Body of pancreas (tissue), 4 donors: Measurements from ENCODE around the gene HNRNPA3. TPM values are rescaled to one million over a fixed set of nuclear protein-coding genes. Genes with fewer than 3 reads are reported as not detected.

Source experiments
- ATAC-seq: fragments of 150-250 bp; one replicate; pipeline ENCODE4 v1.9.1; 2016
- DNase-seq, 4 donors: peaks; one replicate each; pipeline ENCODE4 v3.0.0-alpha.2; 2019
- H3K27ac ChIP-seq, 4 donors: fragments of 200-600 bp; sonication (generic); 1 replicate in 3 of 4; 2 replicates in 1 of 4; pipeline versions ENCODE4 v1.5.1 to v1.6.1; 2016 to 2019; ENCODE audit warnings: mild to moderate bottlenecking in 1 of 4, mixed read lengths in 1 of 4, moderate library complexity in 1 of 4
- H3K27me3 ChIP-seq, 2 donors: fragments of 200-600 bp; sonication (generic); one replicate each; pipeline ENCODE4 v1.6.0; 2016; ENCODE audit warnings: mild to moderate bottlenecking in 1 of 2
- H3K36me3 ChIP-seq, 2 donors: fragments of 200-600 bp; sonication (generic); replicated peaks in 1 of 2; 2 replicates each; pipeline ENCODE4 v1.5.1; 2016; ENCODE audit warnings: low read depth in 2 of 2; ENCODE audit not compliant: insufficient read depth in 1 of 2
- H3K4me1 ChIP-seq: fragments of 200-600 bp; sonication (generic); one replicate; pipeline ENCODE4 v1.6.0; 2016
- H3K4me3 ChIP-seq, 2 donors: fragments of 200-600 bp; sonication (generic); 1 replicate in 1 of 2; 2 replicates in 1 of 2; pipeline ENCODE4 v1.5.1; 2016 to 2019
- H3K9me3 ChIP-seq, 3 donors: fragments of 200-600 bp; sonication (generic); 1 replicate in 2 of 3; 2 replicates in 1 of 3; pipeline ENCODE4 v1.5.1; 2016
- CTCF ChIP-seq, 7 experiments: fragments of 450-650 bp in 4 of 7; fragments of 200-600 bp in 3 of 7; sonication (generic) in 3 of 7; IDR thresholded peaks; one replicate each; pipeline ENCODE4 v1.5.1; 2016 to 2019; ENCODE audit warnings: antibody characterized with exemption in 7 of 7
- POLR2A ChIP-seq, 3 donors: fragments of 450-650 bp; IDR thresholded peaks; one replicate each; pipeline ENCODE4 v1.6.1; 2016; ENCODE audit warnings: antibody characterized with exemption in 3 of 3, mild to moderate bottlenecking in 2 of 3
- WGBS, 2 donors: methylation state at CpG; one replicate each; pipeline ENCODE4 v1.1.5; 2017; 5-methylcytosine and 5-hydroxymethylcytosine counted together
- intact Hi-C: fragments of 100-400 bp; cut with DNase I; formaldehyde crosslinking; loops from one replicate; pipeline ENCODE4 v1.15.1; 2023
- total RNA-seq, 2 donors: library from RNA; depleted of rRNA; stranded (reverse); fragments of >200 nt; gene quantifications; one replicate each; pipeline ENCODE4 v1.1.0, GENCODE V29; 2016

The HNRNPA3 gene
- total RNA-seq, 2 donors from 2014 or later: 44.1 to 58.0 TPM

- Histone ChIP-seq H3K4me1 (peaks cover 81% of the 10 kb centered on the region), H3K9me3 (no peaks in the 10 kb centered on the region), H3K36me3 (no peaks in the 10 kb centered on the region), H3K27ac (no peak overlapping the region), H3K4me3 (no peak overlapping the region), H3K27me3 (no peaks in the 10 kb centered on the region)
- intact Hi-C loops: no loop called here
- WGBS, 2 donors: 41 to 55% methylated on average over 3 of the region's 3 CpGs
- ATAC-seq: no peak
- no peak for TF ChIP-seq CTCF (IDR thresholded peaks at IDR 0.05)
- no peak for TF ChIP-seq POLR2A (IDR thresholded peaks at IDR 0.05)
- no peak for DNase-seq
Observed at GRCh38 chr2:177253704-177254103, 41.1 kb downstream of the HNRNPA3 start.

- 45 to 46% methylated on average over 11 of the region's 11 CpGs for WGBS, 2 donors
- ATAC-seq (peak; percentile 41), DNase-seq (peak; percentile 39 to 65 (median 54))
- Histone ChIP-seq H3K27me3 (no peaks in the 10 kb centered on the region), H3K36me3 (no peaks in the 10 kb centered on the region), H3K4me1 (peaks cover 89% of the 10 kb centered on the region), H3K27ac (no peak overlapping the region), H3K4me3 (no peak overlapping the region), H3K9me3 (no peaks in the 10 kb centered on the region)
- TF ChIP-seq CTCF (IDR thresholded peaks at IDR 0.05) (peak in 6 of 7 experiments; percentile 25 to 39 (median 34)), POLR2A (IDR thresholded peaks at IDR 0.05) (no peak)
- intact Hi-C loops: loop anchor here (5.0 kb wide), 1 partner anchor 32 kb away; no protein-coding TSS in a partner anchor
Observed at GRCh38 chr2:177254433-177255226, 42.0 kb downstream of the HNRNPA3 start.

- WGBS, 2 donors: 43% methylated on average over 2 of the region's 2 CpGs
- Histone ChIP-seq H3K27me3 (no peaks in the 10 kb centered on the region), H3K9me3 (no peaks in the 10 kb centered on the region), H3K36me3 (no peaks in the 10 kb centered on the region), H3K27ac (no peak overlapping the region), H3K4me1 (peaks cover 91% of the 10 kb centered on the region), H3K4me3 (no peak overlapping the region)
- TF ChIP-seq POLR2A (IDR thresholded peaks at IDR 0.05) (no peak), CTCF (IDR thresholded peaks at IDR 0.05) (no peak)
- ATAC-seq (no peak), DNase-seq (no peak)
- intact Hi-C loops: loop anchor here (5.0 kb wide), 1 partner anchor 33 kb away; no protein-coding TSS in a partner anchor
Observed at GRCh38 chr2:177255227-177255601, 42.6 kb downstream of the HNRNPA3 start.

GRCh38 chr2:177256026-177256425 is 43.4 kb downstream of the HNRNPA3 start:
- no peaks in the 10 kb centered on the region for H3K27me3 ChIP-seq
- 62 to 75% methylated on average over 2 of the region's 2 CpGs for WGBS, 2 donors
- no peak overlapping the region for H3K27ac ChIP-seq
- no peaks in the 10 kb centered on the region for H3K9me3 ChIP-seq
- H3K36me3 ChIP-seq: no peaks in the 10 kb centered on the region
- TF ChIP-seq POLR2A (IDR thresholded peaks at IDR 0.05) (no peak), CTCF (IDR thresholded peaks at IDR 0.05) (no peak)
- intact Hi-C loops: loop anchor here (5.0 kb wide), 1 partner anchor 34 kb away; no protein-coding TSS in a partner anchor
- peaks cover 91% of the 10 kb centered on the region for H3K4me1 ChIP-seq
- no peak for DNase-seq
- no peak overlapping the region for H3K4me3 ChIP-seq
- ATAC-seq: no peak
